AML-193 (cell line): ENCODE results near the gene NPAS1.
A peak's percentile ranks its signal among the peaks of the same experiment; 100 is the strongest.
"Not testable (repeated sequence)": the region's sequence is repeated elsewhere in the genome, so short reads cannot be mapped to it uniquely, and the experiment has no call there.

ENCODE experiments used
- DNase-seq, 2 experiments: peaks; one replicate each; lab custom pipeline; 2025; lab: John Stamatoyannopoulos, UW

The NPAS1 gene

GRCh38 chr19:47047272-47047762 lies 27.7 kb downstream of the NPAS1 start:
- DNase-seq: no peak

- DNase-seq: peak; percentile 66 to 72
These were observed 28.2 kb downstream of the NPAS1 start for GRCh38 chr19:47047763-47048405.

- no peak for DNase-seq
These were observed 29.7 kb downstream of the NPAS1 start for GRCh38 chr19:47049307-47049700.

- not testable (repeated sequence) for DNase-seq
These were observed 30.9 kb downstream of the NPAS1 start for GRCh38 chr19:47050562-47050961.

- no peak for DNase-seq
These were observed 36.8 kb downstream of the NPAS1 start for GRCh38 chr19:47056411-47056810.

- no peak for DNase-seq
These were observed 37.7 kb downstream of the NPAS1 start for GRCh38 chr19:47057328-47057727.

- DNase-seq: no peak
These were observed 39.0 kb downstream of the NPAS1 start for GRCh38 chr19:47058621-47059022.

GRCh38 chr19:47063874-47064273 lies 44.2 kb downstream of the NPAS1 start:
- no peak for DNase-seq

- no peak for DNase-seq
These were observed 45.6 kb downstream of the NPAS1 start for GRCh38 chr19:47065242-47065641.

GRCh38 chr19:47066376-47067214 lies 47.0 kb downstream of the NPAS1 start:
- DNase-seq: no peak

- no peak for DNase-seq
These were observed 47.7 kb downstream of the NPAS1 start for GRCh38 chr19:47067215-47067847.

- no peak for DNase-seq
These were observed 48.6 kb downstream of the NPAS1 start for GRCh38 chr19:47068246-47068645.

GRCh38 chr19:47068876-47069406 lies 49.3 kb downstream of the NPAS1 start:
- no peak for DNase-seq

GRCh38 chr19:47069795-47070194 lies 50.2 kb downstream of the NPAS1 start:
- no peak for DNase-seq

- no peak for DNase-seq
These were observed 51.1 kb downstream of the NPAS1 start for GRCh38 chr19:47070756-47071155.

GRCh38 chr19:47071731-47072130 lies 52.1 kb downstream of the NPAS1 start:
- DNase-seq: no peak

GRCh38 chr19:47072323-47072722 lies 52.7 kb downstream of the NPAS1 start:
- DNase-seq: no peak

GRCh38 chr19:47073574-47073973 lies 53.9 kb downstream of the NPAS1 start:
- no peak for DNase-seq

- DNase-seq: no peak
These were observed 55.0 kb downstream of the NPAS1 start for GRCh38 chr19:47074621-47075020.

GRCh38 chr19:47075179-47075810 lies 55.7 kb downstream of the NPAS1 start:
- peak; percentile 16 to 22 for DNase-seq

GRCh38 chr19:47075941-47076340 lies 56.3 kb downstream of the NPAS1 start:
- DNase-seq: no peak

- DNase-seq: not testable (repeated sequence)
These were observed 58.7 kb downstream of the NPAS1 start for GRCh38 chr19:47078351-47078750.
